SJCRH30 (cell line): ENCODE results near the gene DSCAM. TPM values are rescaled to one million over a fixed set of nuclear protein-coding genes. Genes with fewer than 3 reads are reported as not detected.

Experiments used
- DNase-seq, 2 experiments: peaks; one replicate each; pipeline ENCODE4 v3.0.0-alpha.2; 2015 to 2020
- H3K27ac ChIP-seq: fragments of 250-450 bp; sonication (Bioruptor Pico); 2 replicates; pipeline ENCODE4 v1.5.1; 2020; ENCODE audit warnings: mild to moderate bottlenecking, moderate library complexity
- H3K27me3 ChIP-seq: fragments of 250-450 bp; sonication (Bioruptor Pico); 2 replicates; pipeline ENCODE4 v1.5.1; 2020; ENCODE audit warnings: mild to moderate bottlenecking, moderate library complexity
- H3K36me3 ChIP-seq: fragments of 250-450 bp; sonication (Bioruptor Pico); 2 replicates; pipeline ENCODE4 v1.5.1; 2020; ENCODE audit warnings: mild to moderate bottlenecking, moderate library complexity
- H3K4me1 ChIP-seq: fragments of 250-450 bp; sonication (Bioruptor Pico); 2 replicates; pipeline ENCODE4 v1.5.1; 2020; ENCODE audit warnings: mild to moderate bottlenecking, moderate library complexity
- H3K4me3 ChIP-seq: fragments of 250-450 bp; sonication (Bioruptor Pico); 2 replicates; pipeline ENCODE4 v1.5.1; 2020; ENCODE audit warnings: mild to moderate bottlenecking, moderate library complexity
- H3K9me3 ChIP-seq: fragments of 250-450 bp; sonication (Bioruptor Pico); replicated peaks from 2 replicates; pipeline ENCODE4 v1.5.1; 2020; ENCODE audit warnings: mild to moderate bottlenecking, moderate library complexity
- total RNA-seq: library from RNA; depleted of rRNA; stranded (reverse); fragments of >200 nt; shearing (Covaris generic); gene quantifications from 2 replicates; pipeline ENCODE4 v1.2.3, GENCODE V29; 2014

The DSCAM gene
- total RNA-seq, 1 experiment from 2014 or later, result 0.02 TPM

- no peak for DNase-seq
- Histone ChIP-seq H3K4me3 (no peak overlapping the region), H3K36me3 (no peaks in the 10 kb centered on the region), H3K27me3 (0 out of 2 replicates have a peak, but pooled peaks cover 4% of the 10 kb centered on the region), H3K27ac (no peak overlapping the region), H3K4me1 (no peaks in the 10 kb centered on the region), H3K9me3 (no peaks in the 10 kb centered on the region; the same call in 1 of the 2 replicates)
Measured at GRCh38 chr21:40130476-40130875, 716.5 kb downstream of the DSCAM start.

- Histone ChIP-seq H3K4me1 (no peaks in the 10 kb centered on the region), H3K27me3 (0 out of 2 replicates have a peak, but pooled peaks cover 4% of the 10 kb centered on the region), H3K9me3 (no peaks in the 10 kb centered on the region; the same call in 1 of the 2 replicates), H3K4me3 (no peak overlapping the region), H3K27ac (no peak overlapping the region), H3K36me3 (no peaks in the 10 kb centered on the region)
- no peak for DNase-seq
Measured at GRCh38 chr21:40129809-40130208, 717.1 kb downstream of the DSCAM start.

- Histone ChIP-seq H3K27ac (no peak overlapping the region), H3K9me3 (no peaks in the 10 kb centered on the region; the same call in 1 of the 2 replicates), H3K36me3 (no peaks in the 10 kb centered on the region), H3K4me3 (no peak overlapping the region), H3K27me3 (0 out of 2 replicates have a peak, but pooled peaks cover 4% of the 10 kb centered on the region), H3K4me1 (no peaks in the 10 kb centered on the region)
- no peak for DNase-seq
Measured at GRCh38 chr21:40128891-40129290, 718.1 kb downstream of the DSCAM start.

- H3K36me3 ChIP-seq, result no peaks in the 10 kb centered on the region
- H3K4me1 ChIP-seq, result peaks cover 8% of the 10 kb centered on the region
- peak in 1 of 2 experiments; percentile 69 for DNase-seq
- H3K9me3 ChIP-seq, result peaks cover under 1% of the 10 kb centered on the region
- 0 out of 2 replicates have a peak, but pooled peaks cover 4% of the 10 kb centered on the region for H3K27me3 ChIP-seq
- peak overlapping the region; percentile 19; the same call in 1 of the 2 replicates for H3K27ac ChIP-seq
- no peak overlapping the region for H3K4me3 ChIP-seq
Measured at GRCh38 chr21:40120940-40121575, 725.9 kb downstream of the DSCAM start.

- Histone ChIP-seq H3K36me3 (no peaks in the 10 kb centered on the region), H3K27me3 (no peaks in the 10 kb centered on the region), H3K4me3 (no peak overlapping the region), H3K4me1 (peaks cover 8% of the 10 kb centered on the region), H3K9me3 (peaks cover 4% of the 10 kb centered on the region; the same call in 1 of the 2 replicates), H3K27ac (no peak overlapping the region)
- no peak for DNase-seq
Measured at GRCh38 chr21:40118527-40118926, 728.4 kb downstream of the DSCAM start.

- Histone ChIP-seq H3K27me3 (no peaks in the 10 kb centered on the region), H3K27ac (no peak overlapping the region), H3K36me3 (no peaks in the 10 kb centered on the region), H3K4me3 (no peak overlapping the region), H3K9me3 (peaks cover 4% of the 10 kb centered on the region; the same call in 1 of the 2 replicates), H3K4me1 (peaks cover 8% of the 10 kb centered on the region)
- no peak for DNase-seq
Measured at GRCh38 chr21:40117236-40117635, 729.7 kb downstream of the DSCAM start.

- no peaks in the 10 kb centered on the region for H3K27me3 ChIP-seq
- DNase-seq, result no peak
- H3K4me1 ChIP-seq, result peaks cover 4% of the 10 kb centered on the region
- H3K4me3 ChIP-seq, result no peak overlapping the region
- no peaks in the 10 kb centered on the region for H3K36me3 ChIP-seq
- H3K27ac ChIP-seq, result no peak overlapping the region
- peaks cover 4% of the 10 kb centered on the region; the same call in 1 of the 2 replicates for H3K9me3 ChIP-seq
Measured at GRCh38 chr21:40115775-40116174, 731.2 kb downstream of the DSCAM start.

- DNase-seq, result no peak
- no peaks in the 10 kb centered on the region for H3K27me3 ChIP-seq
Measured at GRCh38 chr21:40102682-40103081, 744.3 kb downstream of the DSCAM start.

GRCh38 chr21:40099809-40100208 lies 747.1 kb downstream of the DSCAM start:
- no peak overlapping the region for H3K27ac ChIP-seq

More at GRCh38 chr21:40102682-40103081, 744.3 kb downstream of the DSCAM start:
- H3K27ac ChIP-seq, result no peak overlapping the region
- H3K36me3 ChIP-seq, result no peaks in the 10 kb centered on the region
- H3K4me1 ChIP-seq, result no peaks in the 10 kb centered on the region
- no peaks in the 10 kb centered on the region for H3K9me3 ChIP-seq
- no peak overlapping the region for H3K4me3 ChIP-seq

GRCh38 chr21:40095477-40095876 lies 751.5 kb downstream of the DSCAM start:
- no peak for DNase-seq
- H3K9me3 ChIP-seq, result no peaks in the 10 kb centered on the region; the same call in 1 of the 2 replicates
- no peaks in the 10 kb centered on the region for H3K27me3 ChIP-seq
- H3K27ac ChIP-seq, result no peak overlapping the region
- H3K36me3 ChIP-seq, result no peaks in the 10 kb centered on the region
- no peaks in the 10 kb centered on the region for H3K4me1 ChIP-seq
- no peak overlapping the region for H3K4me3 ChIP-seq

More at GRCh38 chr21:40099809-40100208, 747.1 kb downstream of the DSCAM start:
- DNase-seq, result no peak
- no peaks in the 10 kb centered on the region for H3K36me3 ChIP-seq
- H3K27me3 ChIP-seq, result no peaks in the 10 kb centered on the region
- no peaks in the 10 kb centered on the region for H3K4me1 ChIP-seq
- H3K4me3 ChIP-seq, result no peak overlapping the region
- H3K9me3 ChIP-seq, result no peaks in the 10 kb centered on the region; the same call in 1 of the 2 replicates

GRCh38 chr21:40080385-40080784 lies 766.6 kb downstream of the DSCAM start:
- no peaks in the 10 kb centered on the region; the same call in 1 of the 2 replicates for H3K27me3 ChIP-seq
- no peaks in the 10 kb centered on the region for H3K4me1 ChIP-seq
- no peak overlapping the region for H3K4me3 ChIP-seq
- no peak for DNase-seq
- H3K9me3 ChIP-seq, result no peaks in the 10 kb centered on the region
- no peak overlapping the region for H3K27ac ChIP-seq
- no peaks in the 10 kb centered on the region for H3K36me3 ChIP-seq

GRCh38 chr21:40074710-40075109 lies 772.2 kb downstream of the DSCAM start:
- no peaks in the 10 kb centered on the region for H3K9me3 ChIP-seq
- no peaks in the 10 kb centered on the region for H3K36me3 ChIP-seq

GRCh38 chr21:40074198-40074597 lies 772.8 kb downstream of the DSCAM start:
- no peak for DNase-seq
- no peak overlapping the region for H3K27ac ChIP-seq
- no peaks in the 10 kb centered on the region for H3K4me1 ChIP-seq
- H3K4me3 ChIP-seq, result no peak overlapping the region
- H3K36me3 ChIP-seq, result no peaks in the 10 kb centered on the region
- H3K27me3 ChIP-seq, result no peaks in the 10 kb centered on the region
- no peaks in the 10 kb centered on the region for H3K9me3 ChIP-seq

More at GRCh38 chr21:40074710-40075109, 772.2 kb downstream of the DSCAM start:
- Histone ChIP-seq H3K27me3 (no peaks in the 10 kb centered on the region), H3K27ac (no peak overlapping the region), H3K4me1 (no peaks in the 10 kb centered on the region), H3K4me3 (no peak overlapping the region)
- no peak for DNase-seq

- H3K9me3 ChIP-seq, result no peaks in the 10 kb centered on the region
- no peaks in the 10 kb centered on the region for H3K4me1 ChIP-seq
- no peak overlapping the region for H3K4me3 ChIP-seq
- no peaks in the 10 kb centered on the region for H3K27me3 ChIP-seq
- no peak for DNase-seq
- H3K27ac ChIP-seq, result no peak overlapping the region
- no peaks in the 10 kb centered on the region for H3K36me3 ChIP-seq
Measured at GRCh38 chr21:40073642-40074041, 773.3 kb downstream of the DSCAM start.

- Histone ChIP-seq H3K27ac (no peak overlapping the region), H3K36me3 (no peaks in the 10 kb centered on the region), H3K27me3 (no peaks in the 10 kb centered on the region), H3K9me3 (no peaks in the 10 kb centered on the region), H3K4me1 (no peaks in the 10 kb centered on the region), H3K4me3 (no peak overlapping the region)
- DNase-seq, result no peak
Measured at GRCh38 chr21:40070871-40071270, 776.1 kb downstream of the DSCAM start.
